NT2/D1 (cell line): ENCODE measurements around the gene HNRNPAB.

Source experiments
- SUZ12 ChIP-seq: IDR thresholded peaks from 2 replicates; pipeline ENCODE4 v1.6.1; 2011; ENCODE audit not compliant: insufficient read length, insufficient read depth; ENCODE audit errors: extremely low read depth
- YY1 ChIP-seq: IDR thresholded peaks from 2 replicates; pipeline ENCODE4 v1.6.1; 2011; ENCODE audit not compliant: insufficient read length, insufficient read depth
- ZNF274 ChIP-seq: IDR thresholded peaks from 2 replicates; pipeline ENCODE4 v1.6.1; 2011; ENCODE audit warnings: mild to moderate bottlenecking, low read depth, low read length

- TF ChIP-seq ZNF274 (no peak), YY1 (no peak), SUZ12 (no peak)
Measured at GRCh38 chr5:178252258-178252657, 47.9 kb downstream of the HNRNPAB start.
